Activated CD4-positive, alpha-beta T cell treated with anti-CD3 and anti-CD28 coated beads for 4 hours (primary cell): Measurements from ENCODE around the gene PPFIA4.

Experiments used
- DNase-seq, 2 donors: peaks; one replicate each; pipeline ENCODE4 v3.0.0-alpha.2; 2020

Gene PPFIA4

DNA sequence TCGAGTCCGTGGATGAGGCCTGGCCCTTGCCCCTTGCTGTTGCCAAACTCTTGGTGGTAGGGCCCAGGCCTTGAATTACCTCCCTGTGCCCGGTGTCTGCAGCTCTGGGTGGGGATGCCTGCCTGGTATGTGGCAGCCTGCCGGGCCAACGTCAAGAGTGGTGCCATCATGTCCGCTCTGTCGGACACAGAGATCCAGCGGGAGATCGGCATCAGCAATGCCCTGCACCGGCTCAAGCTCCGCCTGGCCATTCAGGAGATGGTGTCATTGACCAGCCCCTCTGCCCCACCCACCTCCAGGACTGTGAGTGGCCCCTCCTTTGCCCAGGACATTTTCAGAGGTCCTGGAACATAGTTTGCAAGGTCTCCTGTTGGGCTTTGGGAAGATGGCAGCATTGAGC lies 33.8 kb downstream of the PPFIA4 start:
- no peak for DNase-seq

DNA sequence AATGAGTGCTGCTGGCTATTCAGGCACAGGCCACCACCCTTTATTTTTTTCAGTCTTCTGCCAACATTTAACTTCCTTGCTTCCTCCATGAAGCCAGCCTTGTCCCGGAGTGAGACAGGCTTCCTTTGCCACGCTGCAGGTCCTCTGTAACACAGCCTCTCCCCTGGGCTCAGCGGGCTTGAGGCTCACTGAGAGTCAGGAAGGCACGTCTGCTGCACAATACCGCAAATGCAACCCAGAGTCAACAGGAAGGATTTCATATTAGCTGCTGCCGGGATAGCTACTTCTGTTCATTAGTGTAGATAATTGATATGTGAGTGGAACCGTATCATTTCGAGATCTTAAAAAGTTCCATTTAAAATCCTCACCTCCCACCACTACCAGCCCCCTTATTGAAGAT lies 37.0 kb downstream of the PPFIA4 start:
- DNase-seq = no peak

DNA sequence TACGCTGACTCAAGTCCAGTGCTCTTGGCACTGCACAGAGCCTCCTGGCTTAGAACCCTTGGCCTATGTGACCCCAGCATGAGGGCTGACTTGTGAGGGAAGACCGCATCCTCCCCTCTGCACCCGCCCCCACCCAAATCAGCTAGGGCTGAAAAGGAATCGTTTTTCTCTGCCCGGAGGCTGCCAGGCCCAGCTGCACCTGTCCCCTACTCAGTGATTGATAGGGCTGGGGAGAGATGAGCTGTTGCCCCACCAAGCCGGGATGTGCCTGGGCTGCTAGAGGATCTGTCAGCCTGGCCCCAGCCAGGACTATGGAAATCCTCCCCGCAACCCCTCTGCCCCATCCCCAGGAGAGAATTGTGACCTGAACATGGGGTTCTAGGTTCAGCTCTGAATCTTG lies 38.9 kb downstream of the PPFIA4 start:
- DNase-seq = no peak

DNA sequence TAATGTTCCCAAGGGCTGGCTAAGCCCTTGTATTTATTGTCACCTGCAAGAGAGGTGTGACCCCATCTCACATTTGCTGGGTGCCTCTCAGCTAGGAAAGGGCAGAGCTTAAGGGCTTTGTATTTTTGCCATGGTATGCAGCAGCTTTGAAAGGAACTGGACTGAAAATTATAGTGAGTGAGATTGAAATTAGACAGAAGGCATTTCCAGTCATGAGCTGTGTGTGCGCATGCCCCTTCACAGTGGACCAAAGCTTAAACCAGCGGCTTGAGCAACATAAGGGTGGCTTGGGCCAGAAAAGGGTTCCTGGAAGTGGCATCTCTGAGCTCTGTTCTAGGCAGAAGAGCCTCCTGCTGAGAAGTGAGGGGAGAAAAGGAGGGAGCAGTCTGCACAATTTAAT lies 39.7 kb downstream of the PPFIA4 start:
- DNase-seq = no peak

DNA sequence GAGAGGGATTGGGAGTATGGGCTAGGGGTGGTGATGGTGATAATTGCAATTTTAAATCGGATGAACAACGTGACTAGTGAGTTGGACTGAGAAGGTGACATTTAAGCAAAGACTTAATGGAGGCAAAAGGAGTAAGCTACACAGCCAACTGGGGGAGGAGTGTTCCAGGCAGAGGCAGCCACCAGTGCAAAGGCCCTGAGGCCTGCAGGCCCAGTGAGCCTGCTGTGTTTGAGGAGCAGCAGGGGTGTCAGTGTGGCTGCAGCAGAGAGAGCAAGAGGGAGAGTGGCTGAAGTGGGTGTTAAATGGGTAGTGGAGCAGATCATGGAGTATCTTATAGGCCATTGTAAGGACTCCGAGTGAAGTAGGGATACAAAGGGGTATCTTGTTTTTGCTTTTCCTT lies 40.7 kb downstream of the PPFIA4 start:
- no peak for DNase-seq

DNA sequence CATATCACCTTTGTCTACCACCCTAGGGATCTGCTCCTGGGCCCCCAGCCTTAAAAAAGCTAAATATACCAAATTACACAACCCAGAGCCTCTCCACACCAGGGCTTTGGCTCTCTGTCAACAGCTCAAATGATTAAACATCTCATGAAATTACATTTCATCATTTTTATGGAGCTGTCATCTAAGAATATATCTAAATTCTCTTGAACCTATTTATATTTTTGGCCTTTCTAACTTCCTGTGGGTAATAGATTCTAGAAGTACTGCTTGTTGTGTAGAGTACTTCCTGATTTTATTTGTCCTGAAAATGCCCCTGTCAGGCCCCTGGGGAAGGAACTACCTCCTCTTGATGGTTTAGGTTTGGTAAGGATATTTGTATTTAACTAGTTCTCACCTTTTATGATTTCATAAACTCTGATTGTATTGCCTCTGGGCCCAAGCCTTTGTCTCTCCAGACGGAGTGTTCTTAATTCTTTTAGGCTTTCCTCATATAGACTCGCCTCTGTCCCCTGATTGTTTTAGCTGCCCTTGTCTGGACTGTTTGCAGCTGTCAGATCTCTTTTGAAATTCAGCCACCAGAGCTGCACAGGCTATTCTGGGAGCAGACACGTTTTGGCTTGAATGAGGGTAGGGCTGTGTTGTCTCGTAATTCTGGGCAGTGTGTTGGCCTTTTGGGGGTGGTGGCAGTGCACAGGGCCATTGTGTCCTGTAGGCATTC lies 42.9 kb downstream of the PPFIA4 start:
- DNase-seq = no peak

DNA sequence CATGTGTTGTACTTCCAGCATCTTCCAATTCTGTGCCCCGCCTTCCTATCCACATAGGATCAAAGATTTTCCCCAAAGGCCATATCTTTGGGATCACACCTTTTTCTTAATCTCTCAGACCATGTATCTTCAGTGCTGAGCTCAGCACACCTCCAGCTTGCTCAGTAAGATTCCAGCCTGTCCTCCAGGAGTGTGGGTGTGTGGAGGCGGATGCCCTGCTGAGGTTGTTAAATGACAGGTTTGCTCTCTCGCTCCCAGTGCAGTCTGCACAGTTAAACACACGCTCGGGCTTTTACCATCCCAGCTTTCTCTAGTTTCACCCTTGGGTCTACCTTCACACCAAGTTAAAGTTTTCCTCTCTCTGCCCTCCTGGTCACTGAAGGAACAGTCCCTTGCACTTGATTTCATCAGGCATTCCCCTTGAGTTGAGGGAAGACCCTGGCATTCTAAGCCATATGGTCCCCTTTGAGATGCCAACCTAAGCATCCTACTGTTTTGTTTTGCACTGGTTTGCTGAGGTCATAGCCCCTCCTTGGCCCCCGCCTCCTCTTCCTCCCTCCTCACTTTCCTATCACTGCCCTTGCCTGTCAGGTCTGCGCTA lies 45.8 kb downstream of the PPFIA4 start:
- DNase-seq = no peak

DNA sequence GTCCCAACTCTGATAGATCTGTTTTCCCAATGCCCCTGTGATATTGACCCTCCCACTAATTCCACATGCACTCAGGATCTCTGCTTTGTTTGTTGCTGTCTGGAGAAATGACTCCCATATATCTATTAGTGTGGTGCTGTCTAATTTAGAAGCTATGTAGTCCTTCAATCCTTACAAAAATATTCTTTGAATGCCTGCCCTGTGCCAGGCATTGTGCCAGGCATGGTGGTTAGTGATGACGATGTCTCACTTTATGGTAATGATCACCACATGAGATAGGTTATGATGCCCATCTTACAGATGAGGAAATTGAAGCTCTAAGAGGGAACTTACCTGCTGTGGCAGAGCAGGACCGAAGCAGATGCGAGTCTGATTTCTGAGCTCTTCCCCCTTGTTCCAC lies 46.6 kb downstream of the PPFIA4 start:
- DNase-seq = no peak

DNA sequence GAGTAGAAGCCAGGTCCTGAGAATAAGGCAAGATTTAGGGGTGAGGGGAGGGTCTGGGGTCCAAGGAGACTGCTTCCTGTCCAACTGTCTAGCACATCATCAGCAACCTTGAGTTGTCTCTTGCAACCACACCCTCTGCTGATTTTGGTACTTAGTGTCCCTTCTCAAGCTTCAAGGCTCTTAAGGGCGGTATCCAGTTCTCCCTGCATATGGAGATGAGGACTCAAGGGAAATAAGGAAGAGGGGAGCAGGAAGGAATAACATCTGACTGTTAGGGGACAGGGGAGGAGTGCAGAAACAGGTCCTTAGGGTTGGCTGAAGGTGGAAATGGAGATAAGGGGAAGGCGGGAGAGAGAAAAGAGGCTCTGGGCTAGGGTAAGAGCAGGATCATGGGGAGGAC lies 47.2 kb downstream of the PPFIA4 start:
- DNase-seq = no peak

DNA sequence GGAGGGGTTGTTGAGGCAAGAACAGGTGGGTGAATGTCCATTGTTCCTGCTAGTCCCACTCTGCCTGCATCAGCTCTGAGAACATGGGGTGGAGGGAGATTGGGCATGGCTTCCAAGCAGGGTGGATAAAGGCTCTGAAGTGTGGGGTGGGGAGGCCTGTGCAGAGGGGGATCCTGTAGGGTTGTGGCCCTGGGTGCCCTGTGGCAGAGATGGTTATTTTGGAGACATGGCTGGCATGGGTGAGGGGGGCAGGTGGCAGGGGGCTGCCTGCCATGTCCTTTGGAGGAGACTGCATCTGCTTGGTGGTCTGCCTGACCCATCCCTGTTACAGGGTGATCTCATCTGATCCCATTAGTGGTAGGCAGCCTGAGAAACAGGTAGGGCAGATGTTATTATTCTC lies 48.3 kb downstream of the PPFIA4 start:
- DNase-seq = no peak

DNA sequence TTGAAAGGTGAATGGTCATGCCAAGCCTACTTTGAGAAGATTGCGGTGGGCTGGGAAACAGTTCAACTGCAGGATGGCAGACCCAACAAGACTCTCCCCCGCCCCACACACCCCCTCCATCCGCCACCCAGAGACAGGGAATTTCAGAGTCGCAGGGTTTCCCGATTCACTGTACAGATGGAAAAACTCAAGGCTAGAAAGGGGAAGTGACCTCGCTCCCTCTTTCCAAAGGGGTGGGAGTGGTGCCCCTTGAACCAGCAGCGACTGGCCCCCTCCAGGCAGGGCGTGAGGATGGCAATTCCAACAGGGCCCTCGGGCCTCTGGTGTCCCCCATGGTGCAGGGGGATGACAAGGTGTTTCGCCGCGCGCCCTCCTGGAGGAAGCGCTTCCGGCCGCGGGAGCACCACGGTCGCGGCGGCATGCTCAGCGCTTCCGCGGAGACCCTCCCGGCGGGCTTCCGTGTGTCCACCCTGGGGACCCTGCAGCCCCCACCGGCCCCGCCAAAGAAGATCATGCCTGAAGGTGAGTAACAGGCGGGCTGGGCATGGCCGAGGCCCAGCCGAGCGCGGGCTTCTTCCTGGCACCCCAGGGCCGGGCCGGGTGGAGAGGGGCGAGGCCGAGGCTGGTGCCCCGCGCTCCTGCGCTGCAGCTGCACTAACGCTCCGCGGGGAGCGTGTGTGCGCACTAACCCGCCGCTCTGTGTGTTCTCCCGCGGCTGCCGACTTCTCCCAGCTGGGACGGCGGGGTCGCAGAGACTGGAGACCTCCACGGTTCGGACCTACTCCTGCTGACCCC lies 49.1 kb downstream of the PPFIA4 start:
- DNase-seq = no peak

DNA sequence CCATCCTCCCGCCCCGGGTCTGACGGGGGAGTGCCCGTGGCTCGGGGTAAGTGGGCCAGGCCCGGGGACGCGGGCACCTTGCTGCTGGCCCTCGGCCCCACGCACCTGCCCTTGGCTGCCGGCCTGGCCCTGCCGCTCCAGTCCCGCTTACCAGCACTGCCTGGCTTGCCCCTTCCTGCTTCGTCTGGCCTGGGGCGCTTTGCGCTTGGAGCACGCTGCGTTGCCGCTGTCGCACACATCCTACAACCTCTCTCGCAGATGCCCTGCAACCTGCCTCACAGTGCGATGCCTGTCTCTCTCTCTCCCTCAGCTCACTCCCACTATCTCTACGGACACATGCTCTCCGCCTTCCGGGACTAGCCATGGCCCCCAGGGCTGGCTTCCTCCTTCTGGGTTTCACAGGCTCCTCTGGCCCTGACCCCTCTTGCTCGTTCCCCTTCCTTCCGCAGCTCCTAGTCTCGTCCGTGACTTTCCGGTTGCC lies 49.8 kb downstream of the PPFIA4 start:
- no peak for DNase-seq

DNA sequence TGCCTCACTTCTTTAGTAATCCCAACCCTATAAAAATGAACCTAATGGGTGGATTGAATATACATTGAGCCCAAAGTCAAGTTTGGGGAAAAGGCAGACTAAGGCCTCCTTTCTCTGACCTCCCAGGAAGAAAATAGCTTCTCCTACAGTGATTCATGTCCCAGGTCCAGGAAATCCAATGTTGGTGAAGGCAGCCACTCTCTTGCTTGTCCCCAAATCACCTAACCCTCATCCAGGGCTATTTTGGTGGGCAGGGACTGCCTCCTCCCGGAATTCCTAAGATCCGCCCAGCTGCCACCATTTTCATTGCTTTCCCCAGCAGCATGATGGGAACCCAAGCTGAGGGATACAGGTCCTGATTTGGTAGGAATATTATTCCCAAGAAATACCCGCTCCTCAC lies 51.1 kb downstream of the PPFIA4 start:
- DNase-seq = no peak

DNA sequence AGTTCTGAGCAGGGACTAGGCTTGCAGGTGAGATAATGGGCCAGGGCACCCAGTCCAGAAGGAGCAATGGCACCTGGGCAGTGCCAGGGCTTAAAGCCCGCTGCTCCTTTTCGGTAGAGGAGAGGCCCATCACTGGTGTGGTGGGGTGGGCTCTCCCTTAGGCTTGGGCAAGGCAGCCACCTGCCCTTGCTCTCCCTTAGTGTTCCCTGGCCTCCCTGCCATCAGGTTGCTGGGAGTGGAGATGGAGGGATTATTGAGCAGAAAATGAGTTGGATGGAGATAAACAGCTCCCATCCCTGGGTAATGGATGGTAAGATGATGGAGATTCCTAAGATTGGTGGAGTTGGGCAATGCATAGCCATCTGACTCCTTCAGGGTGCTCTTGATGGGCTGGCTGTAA lies 51.7 kb downstream of the PPFIA4 start:
- no peak for DNase-seq

DNA sequence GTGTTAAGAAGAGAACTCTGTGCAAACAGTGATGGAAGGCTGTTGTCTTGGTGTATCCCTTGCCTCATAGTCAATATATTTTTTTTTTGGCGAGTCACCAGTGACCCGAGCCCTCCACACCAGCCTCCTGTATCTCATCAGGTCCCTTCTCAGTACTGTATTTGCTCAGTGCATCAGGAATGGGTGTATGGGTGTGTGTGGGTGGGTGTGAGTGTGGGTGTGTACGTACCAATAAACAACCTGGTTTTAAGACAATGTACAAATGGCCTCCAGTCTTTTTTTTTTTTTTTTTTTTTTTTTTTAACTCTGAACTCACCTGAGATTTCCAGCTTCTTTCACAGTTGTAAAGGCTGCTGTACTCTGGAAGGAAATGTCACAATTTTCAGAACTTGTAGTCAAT lies 52.2 kb downstream of the PPFIA4 start:
- DNase-seq = no peak

DNA sequence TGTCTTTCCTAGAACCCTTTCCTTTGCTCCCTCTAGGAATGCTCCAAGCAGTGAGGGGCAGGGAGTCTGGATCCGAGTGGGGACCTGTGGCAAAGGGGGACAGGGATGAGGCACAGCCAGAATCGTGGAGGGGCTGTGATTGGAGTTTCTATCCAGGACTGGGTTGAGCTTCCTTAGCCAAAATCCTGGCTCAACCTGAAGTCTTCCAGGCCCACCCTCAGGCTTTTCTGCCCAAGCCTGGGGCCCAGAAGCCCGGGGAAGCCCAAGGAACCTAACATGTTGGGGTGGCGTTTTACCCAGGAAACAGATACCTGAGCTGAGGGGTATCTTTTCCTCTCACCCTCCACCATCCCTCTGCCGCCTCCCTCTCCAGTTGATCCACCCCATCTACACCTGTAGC lies 54.2 kb downstream of the PPFIA4 start:
- no peak for DNase-seq

DNA sequence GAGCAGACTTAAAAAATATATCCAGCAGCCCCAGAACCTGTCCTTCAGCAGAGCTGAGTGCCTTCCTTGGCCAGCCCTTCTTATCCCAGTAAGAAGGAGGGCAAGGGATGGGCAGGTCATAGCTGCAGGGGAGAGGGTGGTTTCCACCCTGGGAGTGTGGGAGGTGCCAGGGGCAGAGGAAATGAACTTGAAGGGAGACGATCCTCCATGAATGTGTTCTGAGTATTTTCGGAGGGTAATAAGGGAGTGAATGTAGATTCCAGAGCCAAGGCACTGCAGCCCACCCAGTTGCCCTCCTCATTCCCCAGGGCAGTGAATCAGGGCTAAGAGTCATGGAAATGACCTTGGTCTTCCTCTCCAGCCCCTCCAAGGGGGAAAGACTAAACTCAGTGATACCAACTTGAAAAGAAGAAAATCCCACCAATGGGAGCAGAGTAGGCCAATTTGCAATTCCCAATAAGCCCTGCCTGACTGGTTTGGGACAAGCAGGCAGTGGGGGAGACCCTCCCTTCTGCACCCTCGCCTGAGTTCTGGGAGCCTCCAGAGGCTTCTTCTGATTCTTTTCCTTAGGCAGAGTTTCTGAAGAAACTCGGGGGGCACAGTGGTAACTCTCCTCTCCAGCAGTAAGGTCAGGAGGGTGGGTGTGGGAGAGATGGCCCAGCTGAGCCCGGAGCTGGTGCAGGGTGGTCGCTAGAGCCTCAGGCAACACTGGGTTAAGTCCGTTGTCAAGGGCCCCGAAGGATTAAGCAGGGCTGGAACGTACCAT lies 55.4 kb downstream of the PPFIA4 start:
- DNase-seq = no peak

DNA sequence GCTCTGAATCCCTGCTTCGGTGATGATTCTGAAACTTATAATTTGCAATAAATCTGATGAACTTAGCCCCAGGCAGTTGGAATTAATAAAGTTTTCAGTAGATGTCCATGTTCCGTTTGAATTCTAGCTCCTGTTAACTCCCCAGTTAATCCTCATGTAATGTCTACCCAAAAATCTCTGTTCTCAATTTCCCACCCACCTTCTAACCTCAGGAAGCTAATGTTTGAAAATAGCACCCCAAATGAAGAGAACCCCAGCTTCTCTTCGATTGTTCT lies 55.9 kb downstream of the PPFIA4 start:
- no peak for DNase-seq

DNA sequence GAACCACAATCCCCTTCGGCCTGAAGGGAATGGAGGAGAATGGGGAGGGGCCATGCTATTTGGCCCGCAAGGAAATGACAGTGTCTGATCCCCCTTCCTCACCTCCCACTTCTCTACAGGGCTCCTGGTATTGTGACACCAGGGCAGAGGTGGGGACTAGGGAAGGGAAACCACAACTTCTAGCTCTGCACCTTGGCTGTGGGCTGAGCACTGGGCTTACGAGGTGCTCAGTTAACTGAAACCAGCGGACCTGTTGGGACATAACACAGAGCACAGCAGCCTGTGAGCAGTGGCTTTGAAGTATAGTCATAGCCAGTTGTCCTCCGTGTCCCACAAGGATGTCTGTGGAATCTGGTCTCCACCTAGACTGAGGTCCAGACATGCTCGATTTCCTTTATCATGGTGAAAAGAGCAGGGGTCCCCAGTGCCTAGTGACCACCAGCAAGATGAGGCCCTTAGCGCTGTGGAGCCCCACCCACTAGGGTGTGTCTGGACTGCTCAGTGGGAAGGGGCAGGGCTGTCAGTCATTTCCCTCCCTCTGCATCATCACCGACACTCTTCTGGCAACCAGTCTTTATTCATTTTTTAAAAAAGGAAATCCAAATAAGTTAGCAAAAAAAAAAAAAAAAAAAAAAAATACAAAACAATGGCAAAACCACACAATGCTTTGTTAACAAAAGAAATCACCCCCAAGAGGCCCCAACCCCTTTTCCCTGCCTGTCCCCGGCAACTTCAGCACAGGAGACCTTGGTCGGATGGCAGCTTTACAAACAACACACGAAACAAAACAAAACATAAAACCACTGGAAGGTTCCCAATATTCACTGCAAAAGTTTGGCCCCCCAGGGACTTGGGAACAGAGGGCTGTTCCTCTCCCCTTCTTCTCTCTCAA lies 56.5 kb downstream of the PPFIA4 start:
- DNase-seq = no peak

DNA sequence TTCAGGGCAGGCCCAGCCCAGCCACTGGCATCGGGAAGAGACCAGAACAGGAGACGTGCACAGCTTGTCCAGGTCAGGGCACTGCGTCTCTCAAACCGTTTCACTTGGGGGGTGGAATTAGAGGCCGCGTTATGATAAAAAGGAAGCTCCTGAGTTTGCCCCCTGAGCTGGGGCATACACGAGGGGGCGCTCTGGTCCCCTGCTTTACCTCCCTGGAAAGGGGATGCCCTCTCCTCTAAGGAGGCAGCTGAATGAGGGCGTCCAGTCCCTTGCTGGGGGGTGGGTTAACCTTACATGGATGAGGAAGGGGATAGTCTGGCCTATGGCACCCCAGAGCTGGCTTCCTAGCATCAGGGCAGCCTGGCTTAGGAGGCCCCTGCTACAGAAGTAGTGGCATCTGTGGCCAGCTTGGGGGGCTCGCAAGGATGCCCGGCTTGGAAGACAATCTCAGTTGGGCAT lies 57.2 kb downstream of the PPFIA4 start:
- DNase-seq = no peak

DNA sequence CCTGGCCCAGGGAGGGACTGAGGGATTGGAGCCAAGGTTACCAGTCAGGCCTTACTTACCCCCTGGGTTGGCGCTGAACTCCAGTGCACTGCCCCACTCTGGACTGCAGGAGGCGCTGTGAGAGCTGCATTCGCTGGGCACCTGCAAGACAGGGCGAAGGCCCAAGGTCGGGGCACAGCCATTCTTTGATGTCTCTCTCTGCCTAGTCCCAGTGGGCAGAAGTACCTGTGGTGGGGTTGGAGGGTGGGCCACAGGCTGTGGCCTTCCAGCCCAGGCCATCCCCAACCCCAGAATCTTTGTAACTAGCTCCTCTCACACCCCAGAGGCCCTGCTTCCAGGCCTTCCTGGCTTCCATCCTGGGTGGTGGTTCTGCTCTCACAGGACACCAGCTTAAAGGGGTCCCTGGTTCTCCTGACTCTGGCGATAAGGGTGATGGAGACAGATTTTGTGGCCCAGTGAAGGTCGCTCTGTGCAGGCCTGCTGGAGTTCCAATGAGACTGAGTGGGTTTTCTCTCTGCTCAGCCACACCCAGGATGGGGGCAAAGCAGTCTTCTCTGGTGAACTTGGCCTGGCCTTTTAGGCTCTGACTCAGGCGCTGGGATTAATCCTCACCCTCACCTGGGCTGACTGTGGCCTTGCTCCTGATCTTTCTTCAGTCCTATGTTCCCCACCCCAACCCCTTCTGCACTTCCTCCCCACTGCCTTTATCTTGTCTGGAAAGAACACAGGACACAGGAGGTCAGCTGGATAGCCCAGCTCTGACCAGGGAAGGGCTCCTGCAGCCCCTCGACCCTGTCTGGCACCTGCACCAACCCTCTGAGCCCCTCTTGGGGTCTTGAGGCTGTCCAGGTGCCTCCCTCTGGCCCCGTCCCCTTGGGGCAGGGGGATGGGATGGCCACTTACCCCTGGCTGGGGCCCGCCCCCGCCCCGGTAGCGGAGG lies 58.6 kb downstream of the PPFIA4 start:
- DNase-seq = no peak
